ENCODE measurements around the gene APOBEC3H. TPM values are rescaled to one million over a fixed set of nuclear protein-coding genes. Genes with fewer than 3 reads are reported as not detected.

The APOBEC3H gene
- total and polyA plus RNA-seq, 9 of the 15 experiments (the other 6 are each of a cell fraction or from before 2014, with no cell fraction given) = 0.10 to 0.21 TPM; not detected in 7

DNA sequence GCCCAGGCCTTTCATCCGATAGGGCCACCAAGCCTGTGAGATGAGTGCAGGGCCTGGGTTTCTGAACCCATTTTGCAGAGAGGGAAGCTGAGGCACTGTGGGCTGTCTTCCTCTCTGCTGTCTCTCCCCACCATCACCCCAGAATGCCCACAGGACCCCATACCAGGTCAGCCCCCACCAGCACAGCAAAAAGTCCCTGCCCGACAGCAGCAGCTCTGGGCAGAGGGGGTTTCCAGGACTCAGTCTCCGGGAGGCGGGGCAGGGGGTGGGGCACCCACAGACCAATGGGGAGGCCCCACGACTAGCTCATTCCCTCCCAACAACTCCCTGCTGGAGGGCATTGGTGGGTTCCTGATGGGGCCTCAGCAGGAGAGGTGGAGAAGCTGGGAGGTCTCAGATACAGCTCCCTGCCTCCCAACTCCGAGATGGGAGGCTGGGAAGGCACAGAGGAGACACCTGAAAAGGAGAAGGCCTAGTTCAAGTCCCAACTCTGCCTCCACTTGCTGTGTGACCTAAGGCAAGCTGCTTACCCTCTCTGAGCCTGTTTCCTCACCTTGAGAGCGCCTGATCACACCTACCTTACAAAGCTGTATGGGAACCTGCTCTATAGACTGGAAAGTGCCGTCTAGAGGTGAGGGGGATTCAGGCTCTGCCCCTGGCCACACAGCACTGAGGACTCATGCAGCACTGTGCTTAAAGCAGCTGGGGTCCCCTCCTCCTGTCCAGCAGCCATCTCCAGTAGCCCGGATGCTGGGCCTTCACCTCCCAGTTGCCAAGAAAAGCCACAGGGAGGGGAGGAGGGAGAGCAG lies 51.9 kb downstream of the APOBEC3H start:
- BruUV-seq (replicated peaks) = no TSS peak
- no peak overlapping the region for H2AFZ ChIP-seq (ENCODE audit: low read depth, low read length)
- TF ChIP-seq RBM25 (IDR thresholded peaks at IDR 0.05; ENCODE audit: low read depth, low read length, severe bottlenecking) (peak; percentile 87), ZNF263 (CRISPR knock-in tag; IDR thresholded peaks at IDR 0.05; ENCODE audit: borderline replicate concordance) (0 out of 2 replicates have a peak, but pooled peaks have one; percentile 21), BCOR (IDR thresholded peaks at IDR 0.05) (peak; percentile 85), HDAC2 (IDR thresholded peaks at IDR 0.05) (0 out of 2 replicates have a peak, but pooled peaks have one; percentile 51), KDM1A (IDR thresholded peaks at IDR 0.05) (peak; percentile 38 to 78; a peak in 3 of 4 replicates), MAFG (tag; conservative IDR thresholded peaks at IDR 0.05) (no peak), ZFP36 (IDR thresholded peaks at IDR 0.05; ENCODE audit: low read depth, low read length, partially characterized antibody) (peak; percentile 87), POLR2G (IDR thresholded peaks at IDR 0.05; ENCODE audit: low read depth, low read length) (no peak), RCOR1 (IDR thresholded peaks at IDR 0.05; ENCODE audit: borderline replicate concordance in 1 of 2, low read depth in 2 of 2, low read length in 2 of 2) (peak in 1 of 2 experiments; percentile 29; a peak in 1 of 4 replicates), SMARCA5 (IDR thresholded peaks at IDR 0.05) (peak; percentile 67), CBFB (CRISPR knock-in tag; IDR thresholded peaks at IDR 0.05) (no peak), ADNP (tag; IDR thresholded peaks at IDR 0.05) (0 out of 2 replicates have a peak, but pooled peaks have one; percentile 29), ASH1L (IDR thresholded peaks at IDR 0.05; ENCODE audit: borderline replicate concordance, low read depth, partially characterized antibody) (no peak)
- TF ChIP-seq, protein P1, sequence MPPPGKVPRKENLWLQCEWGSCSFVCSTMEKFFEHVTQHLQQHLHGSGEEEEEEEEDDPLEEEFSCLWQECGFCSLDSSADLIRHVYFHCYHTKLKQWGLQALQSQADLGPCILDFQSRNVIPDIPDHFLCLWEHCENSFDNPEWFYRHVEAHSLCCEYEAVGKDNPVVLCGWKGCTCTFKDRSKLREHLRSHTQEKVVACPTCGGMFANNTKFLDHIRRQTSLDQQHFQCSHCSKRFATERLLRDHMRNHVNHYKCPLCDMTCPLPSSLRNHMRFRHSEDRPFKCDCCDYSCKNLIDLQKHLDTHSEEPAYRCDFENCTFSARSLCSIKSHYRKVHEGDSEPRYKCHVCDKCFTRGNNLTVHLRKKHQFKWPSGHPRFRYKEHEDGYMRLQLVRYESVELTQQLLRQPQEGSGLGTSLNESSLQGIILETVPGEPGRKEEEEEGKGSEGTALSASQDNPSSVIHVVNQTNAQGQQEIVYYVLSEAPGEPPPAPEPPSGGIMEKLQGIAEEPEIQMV (tag; conservative IDR thresholded peaks at IDR 0.05; ENCODE audit: low read depth) = no peak
- TF ChIP-seq, protein P2, sequence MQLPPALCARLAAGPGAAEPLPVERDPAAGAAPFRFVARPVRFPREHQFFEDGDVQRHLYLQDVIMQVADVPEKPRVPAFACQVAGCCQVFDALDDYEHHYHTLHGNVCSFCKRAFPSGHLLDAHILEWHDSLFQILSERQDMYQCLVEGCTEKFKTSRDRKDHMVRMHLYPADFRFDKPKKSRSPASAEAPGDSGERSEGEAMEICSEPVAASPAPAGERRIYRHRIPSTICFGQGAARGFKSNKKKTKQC (CRISPR knock-in tag; IDR thresholded peaks at IDR 0.05) = no peak
- TF ChIP-seq, protein P3, sequence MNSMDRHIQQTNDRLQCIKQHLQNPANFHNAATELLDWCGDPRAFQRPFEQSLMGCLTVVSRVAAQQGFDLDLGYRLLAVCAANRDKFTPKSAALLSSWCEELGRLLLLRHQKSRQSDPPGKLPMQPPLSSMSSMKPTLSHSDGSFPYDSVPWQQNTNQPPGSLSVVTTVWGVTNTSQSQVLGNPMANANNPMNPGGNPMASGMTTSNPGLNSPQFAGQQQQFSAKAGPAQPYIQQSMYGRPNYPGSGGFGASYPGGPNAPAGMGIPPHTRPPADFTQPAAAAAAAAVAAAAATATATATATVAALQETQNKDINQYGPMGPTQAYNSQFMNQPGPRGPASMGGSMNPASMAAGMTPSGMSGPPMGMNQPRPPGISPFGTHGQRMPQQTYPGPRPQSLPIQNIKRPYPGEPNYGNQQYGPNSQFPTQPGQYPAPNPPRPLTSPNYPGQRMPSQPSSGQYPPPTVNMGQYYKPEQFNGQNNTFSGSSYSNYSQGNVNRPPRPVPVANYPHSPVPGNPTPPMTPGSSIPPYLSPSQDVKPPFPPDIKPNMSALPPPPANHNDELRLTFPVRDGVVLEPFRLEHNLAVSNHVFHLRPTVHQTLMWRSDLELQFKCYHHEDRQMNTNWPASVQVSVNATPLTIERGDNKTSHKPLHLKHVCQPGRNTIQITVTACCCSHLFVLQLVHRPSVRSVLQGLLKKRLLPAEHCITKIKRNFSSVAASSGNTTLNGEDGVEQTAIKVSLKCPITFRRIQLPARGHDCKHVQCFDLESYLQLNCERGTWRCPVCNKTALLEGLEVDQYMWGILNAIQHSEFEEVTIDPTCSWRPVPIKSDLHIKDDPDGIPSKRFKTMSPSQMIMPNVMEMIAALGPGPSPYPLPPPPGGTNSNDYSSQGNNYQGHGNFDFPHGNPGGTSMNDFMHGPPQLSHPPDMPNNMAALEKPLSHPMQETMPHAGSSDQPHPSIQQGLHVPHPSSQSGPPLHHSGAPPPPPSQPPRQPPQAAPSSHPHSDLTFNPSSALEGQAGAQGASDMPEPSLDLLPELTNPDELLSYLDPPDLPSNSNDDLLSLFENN (IDR thresholded peaks at IDR 0.05; ENCODE audit: low read depth in 2 of 2, low read length in 2 of 2) = no peak

More for the DNA sequence above, 51.9 kb downstream of the APOBEC3H start:
- WGBS (ENCODE audit: insufficient coverage, low coverage, missing lambda C conversion rate) = 73% methylated on average over 6 of the region's 9 CpGs
- Histone ChIP-seq H3K36me3 (ENCODE audit: control insufficient read depth, insufficient read depth, low read length) (no peaks in the 10 kb centered on the region), H3K9me3 (replicated peaks; ENCODE audit: control insufficient read depth, insufficient read depth, low read depth, low read length) (no peaks in the 10 kb centered on the region), H4K20me1 (replicated peaks; ENCODE audit: control insufficient read depth, insufficient read depth, low read length) (no peaks in the 10 kb centered on the region), H3K79me2 (ENCODE audit: control insufficient read depth, insufficient read depth, low read length) (no peaks in the 10 kb centered on the region; the same call in 2 of the 3 replicates), H3K4me1 (replicated peaks in 1 of 2; ENCODE audit: control insufficient read depth in 2 of 2, insufficient read depth in 2 of 2, low read length in 2 of 2) (peaks cover 7 to 55% of the 10 kb centered on the region in 2 experiments; a peak in 4 of 5 replicates), H3K9ac (ENCODE audit: insufficient read depth in 1 of 2, low read depth in 2 of 2, low read length in 2 of 2) (no peak overlapping the region), H3K9me1 (ENCODE audit: control insufficient read depth, insufficient read depth, low read length) (no peaks in the 10 kb centered on the region), H3K27ac (ENCODE audit: extremely low read depth, low read depth, low read length) (no peak overlapping the region; the same call in 2 of the 3 replicates), H3K4me3 (no peak overlapping the region), H3K4me2 (ENCODE audit: insufficient read depth, low read length) (no peak overlapping the region), H3K27me3 (ENCODE audit: control insufficient read depth in 2 of 2, insufficient read depth in 2 of 2, low read length in 2 of 2) (no peaks in the 10 kb centered on the region)
- in situ Hi-C loops (cut with MboI) = no loop called here
- FAIRE-seq (no peak), DNase-seq (ENCODE audit: extremely low read depth in 1 of 4, low spot score in 3 of 4) (peak in 3 of 4 experiments; percentile 52 to 60 (median 58)), ATAC-seq (no peak)
- ChIA-PET CTCF (ENCODE audit: low intra/inter-chr PET ratio) (no interaction called here), POLR2A (interaction anchor here (0.6 to 2.3 kb wide), 9 partner anchors 13 to 890 kb away, joined by 3 to 12 read pairs (median 4); no protein-coding TSS in a partner anchor)
- intact Hi-C loops (cut with micrococcal nuclease) = no loop called here

All from K562 (cell line).